Stimulated activated naive CD8-positive, alpha-beta T cell treated with anti-CD3 and anti-CD28 coated beads, Interleukin-15, Interleukin-2, amounts not matched to agents 100 ng/mL and 50 ng/mL, for 24 hours (primary cell): ENCODE results near the gene AKR1D1.
"Not testable (repeated sequence)": the region's sequence is repeated elsewhere in the genome, so short reads cannot be mapped to it uniquely, and the experiment has no call there.

Experiments
- H3K27ac Mint-ChIP-seq: one replicate; pipeline ENCODE4 v1.8.0; 2021; ENCODE audit warnings: mild to moderate bottlenecking, mixed read lengths
- H3K27me3 Mint-ChIP-seq: one replicate; pipeline ENCODE4 v1.8.0; 2021; ENCODE audit warnings: mixed read lengths
- H3K36me3 Mint-ChIP-seq: one replicate; pipeline ENCODE4 v1.8.0; 2021; ENCODE audit warnings: low read depth, mixed read lengths
- H3K4me1 Mint-ChIP-seq: one replicate; pipeline ENCODE4 v1.8.0; 2021; ENCODE audit warnings: low read depth, mixed read lengths
- H3K4me3 Mint-ChIP-seq: one replicate; pipeline ENCODE4 v1.8.0; 2021; ENCODE audit warnings: mild to moderate bottlenecking, mixed read lengths
- H3K9me3 Mint-ChIP-seq: one replicate; pipeline ENCODE4 v1.8.0; 2021; ENCODE audit warnings: mixed read lengths

Gene AKR1D1

DNA sequence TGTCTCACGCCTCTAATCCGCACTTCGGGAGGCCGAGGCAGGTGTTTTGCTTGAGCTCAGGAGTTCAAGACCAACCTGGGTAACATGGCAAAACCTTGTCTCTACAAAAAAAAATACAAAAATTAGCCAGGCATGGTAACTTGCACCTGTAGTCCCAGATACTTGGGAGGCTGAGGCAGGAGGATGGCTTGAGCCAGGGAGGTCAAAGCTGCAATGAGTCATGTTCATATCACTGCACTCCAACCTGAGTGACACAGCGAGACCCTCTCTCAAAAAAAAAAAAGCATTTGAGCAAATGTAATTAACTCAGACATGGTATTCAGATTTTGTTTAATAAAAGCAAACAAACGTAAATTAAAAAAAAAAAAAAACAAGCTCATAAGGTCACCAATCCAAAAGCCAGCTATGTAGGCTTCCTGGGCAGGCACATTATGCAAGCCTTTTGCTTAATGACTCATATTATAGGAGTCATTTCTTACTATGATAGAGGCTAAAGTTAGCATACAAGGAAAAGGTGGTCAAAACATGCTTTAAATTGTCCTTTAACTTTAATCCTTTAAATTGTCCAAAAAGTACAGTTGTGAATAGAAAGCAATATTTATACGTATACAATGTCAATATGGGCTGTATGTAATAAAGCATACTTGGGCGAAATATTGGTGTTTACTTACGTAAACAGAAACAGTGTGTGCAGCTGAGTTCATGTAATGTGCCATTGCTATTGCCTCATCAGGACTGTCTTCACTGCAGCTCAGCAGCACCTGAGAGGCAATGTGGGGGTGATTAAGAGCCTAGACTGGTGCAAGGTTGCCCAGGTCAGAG lies 13.0 kb downstream of the AKR1D1 start:
- Mint-ChIP-seq H3K4me1 (no peaks in the 10 kb centered on the region), H3K36me3 (no peaks in the 10 kb centered on the region), H3K4me3 (no peak overlapping the region), H3K9me3 (no peaks in the 10 kb centered on the region), H3K27ac (no peak overlapping the region), H3K27me3 (no peaks in the 10 kb centered on the region)

DNA sequence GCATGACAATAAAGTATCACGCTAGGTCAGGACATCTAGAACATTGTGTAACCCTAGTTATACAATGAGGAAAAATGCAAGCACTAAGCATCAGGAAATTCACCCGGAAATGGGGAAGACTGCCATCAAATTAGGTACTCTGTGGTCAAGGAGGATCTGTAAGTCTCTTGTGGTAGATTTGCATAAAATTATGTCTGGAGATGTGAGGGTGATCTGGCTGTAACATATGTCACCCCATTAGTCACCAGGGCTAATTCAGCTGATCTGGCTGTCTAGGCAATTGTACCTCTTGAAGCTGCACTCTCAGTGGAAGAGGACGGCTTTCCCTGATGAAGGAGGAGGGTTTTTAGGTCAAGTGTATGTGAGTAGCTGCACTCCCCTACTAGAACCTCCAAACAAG lies 14.8 kb downstream of the AKR1D1 start:
- H3K27me3 Mint-ChIP-seq, result no peaks in the 10 kb centered on the region
- no peak overlapping the region for H3K27ac Mint-ChIP-seq
- H3K4me3 Mint-ChIP-seq, result no peak overlapping the region
- H3K9me3 Mint-ChIP-seq, result no peaks in the 10 kb centered on the region
- no peaks in the 10 kb centered on the region for H3K4me1 Mint-ChIP-seq
- H3K36me3 Mint-ChIP-seq, result no peaks in the 10 kb centered on the region

DNA sequence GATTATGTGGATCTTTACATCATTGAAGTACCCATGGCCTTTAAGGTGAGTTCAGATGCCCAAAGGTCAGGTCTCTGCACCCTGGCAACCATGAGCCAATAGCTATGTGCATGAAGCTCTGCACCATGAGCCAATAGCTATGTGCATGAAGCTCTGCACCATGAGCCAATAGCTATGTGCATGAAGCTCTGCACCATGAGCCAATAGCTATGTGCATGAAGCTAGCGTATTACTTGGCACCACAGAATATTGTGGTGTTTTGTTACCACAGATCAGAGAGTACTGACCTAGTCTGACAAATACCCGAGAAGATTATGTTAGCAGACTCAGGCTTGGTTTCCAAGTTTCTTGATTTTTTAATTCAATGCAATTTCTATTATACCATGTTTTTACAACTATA lies 15.6 kb downstream of the AKR1D1 start:
- H3K9me3 Mint-ChIP-seq, H3K36me3 Mint-ChIP-seq, H3K27ac Mint-ChIP-seq, H3K4me3 Mint-ChIP-seq, H3K27me3 Mint-ChIP-seq, H3K4me1 Mint-ChIP-seq: not testable (repeated sequence)

DNA sequence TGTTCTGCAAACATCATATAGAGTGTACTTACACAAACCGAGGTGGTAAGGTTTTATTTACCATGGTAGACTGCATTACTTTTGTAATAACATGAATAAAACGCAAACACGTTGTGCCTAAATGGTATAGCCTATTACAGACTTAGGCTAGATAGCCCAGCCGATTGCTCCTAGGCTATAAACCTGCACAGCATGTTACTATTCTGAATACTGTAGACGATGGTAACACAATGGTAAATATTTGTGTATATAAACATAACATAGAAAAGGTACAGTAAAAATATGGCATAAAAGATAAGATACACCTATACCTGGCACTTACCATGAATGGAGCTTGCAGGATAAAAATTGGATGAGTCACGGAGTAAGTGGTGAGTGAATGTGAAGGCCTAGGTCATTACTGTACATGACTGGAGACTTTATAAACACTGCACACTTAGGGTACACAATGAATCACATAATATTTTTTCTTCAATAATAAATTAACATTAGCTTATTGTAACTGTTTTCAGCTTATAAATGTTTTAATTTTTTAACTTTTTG lies 16.3 kb downstream of the AKR1D1 start:
- Mint-ChIP-seq H3K9me3 (no peaks in the 10 kb centered on the region), H3K36me3 (no peaks in the 10 kb centered on the region), H3K4me3 (no peak overlapping the region), H3K27me3 (peaks cover 8% of the 10 kb centered on the region), H3K27ac (no peak overlapping the region), H3K4me1 (no peaks in the 10 kb centered on the region)

DNA sequence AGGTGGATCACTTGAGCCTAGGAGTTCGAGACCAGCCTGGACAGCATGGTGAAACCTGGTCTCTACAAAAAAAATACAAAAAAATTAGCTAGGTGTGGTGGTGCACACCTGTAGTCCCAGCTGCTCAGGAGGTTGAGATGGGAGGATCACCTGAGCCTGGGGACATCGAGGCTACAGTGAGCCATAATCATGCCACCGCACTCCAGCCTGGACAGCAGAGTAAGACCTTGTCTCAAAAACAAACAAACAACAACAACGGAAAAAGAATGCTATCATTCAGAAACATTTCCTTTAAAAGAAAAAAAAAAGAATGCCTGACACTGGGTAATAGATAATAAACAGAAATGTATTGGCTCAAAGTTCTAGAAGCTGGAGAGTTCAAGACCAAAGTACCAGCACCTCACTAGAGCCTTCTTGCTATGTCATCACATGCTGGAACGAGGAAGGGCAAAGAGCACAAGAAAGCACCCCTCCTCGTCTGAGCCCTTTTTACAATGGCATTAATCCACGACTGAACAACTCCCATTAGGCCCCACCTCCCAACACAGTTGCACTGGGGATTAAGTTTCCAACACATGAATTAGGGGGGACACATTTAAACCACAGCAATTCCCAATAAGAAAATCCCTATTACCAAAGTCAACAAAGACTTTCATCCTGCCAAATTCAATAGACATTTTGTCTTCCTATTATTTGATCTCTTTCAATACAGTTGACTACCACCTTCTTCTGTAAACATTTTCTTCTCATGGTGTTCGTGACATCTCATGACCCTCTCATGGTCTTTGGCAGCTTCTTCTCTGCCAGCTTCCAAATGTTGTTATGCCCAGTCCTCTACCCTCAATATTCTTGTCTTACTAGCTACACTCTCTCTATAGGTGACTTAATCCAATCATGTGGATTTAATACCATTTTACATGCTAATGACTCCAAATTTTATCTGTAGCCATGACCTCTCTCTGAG lies 20.0 kb downstream of the AKR1D1 start:
- Mint-ChIP-seq H3K27me3 (peaks cover 8% of the 10 kb centered on the region), H3K36me3 (no peaks in the 10 kb centered on the region), H3K27ac (no peak overlapping the region), H3K4me3 (no peak overlapping the region), H3K4me1 (no peaks in the 10 kb centered on the region), H3K9me3 (no peaks in the 10 kb centered on the region)

DNA sequence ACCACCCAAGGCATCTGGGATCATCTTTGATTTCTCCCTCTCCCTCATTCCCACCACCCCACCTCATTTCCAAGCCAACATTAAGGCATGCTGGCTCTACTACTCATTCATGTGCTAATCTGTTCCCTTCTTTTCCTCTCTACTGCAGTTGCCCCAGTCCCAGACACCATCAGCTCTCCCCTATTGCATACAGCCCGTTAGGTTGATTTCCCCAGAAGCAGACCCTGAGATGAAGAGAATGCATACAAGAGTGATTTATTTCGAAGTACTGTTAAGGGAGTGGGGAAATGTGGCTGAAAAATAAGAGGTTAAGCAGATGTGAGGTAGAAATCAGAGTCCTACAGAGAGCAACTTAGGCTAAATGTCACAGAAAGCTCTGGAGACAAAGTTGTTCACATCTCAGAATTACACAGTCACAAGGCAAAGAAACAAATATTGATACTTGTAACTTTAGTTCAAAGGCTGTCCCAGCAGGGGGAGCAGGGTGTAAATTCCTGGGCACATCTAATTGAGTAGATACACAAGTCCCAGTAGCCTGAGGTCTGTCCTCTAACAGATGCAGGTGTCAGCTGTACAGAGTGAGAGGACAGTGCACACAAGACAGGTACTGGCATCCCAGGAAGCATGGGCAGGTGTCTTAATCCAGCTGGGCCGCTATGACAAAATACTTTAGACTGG lies 20.9 kb downstream of the AKR1D1 start:
- Mint-ChIP-seq H3K27ac (no peak overlapping the region), H3K4me3 (no peak overlapping the region), H3K4me1 (no peaks in the 10 kb centered on the region), H3K9me3 (no peaks in the 10 kb centered on the region), H3K36me3 (no peaks in the 10 kb centered on the region), H3K27me3 (peaks cover 8% of the 10 kb centered on the region)

DNA sequence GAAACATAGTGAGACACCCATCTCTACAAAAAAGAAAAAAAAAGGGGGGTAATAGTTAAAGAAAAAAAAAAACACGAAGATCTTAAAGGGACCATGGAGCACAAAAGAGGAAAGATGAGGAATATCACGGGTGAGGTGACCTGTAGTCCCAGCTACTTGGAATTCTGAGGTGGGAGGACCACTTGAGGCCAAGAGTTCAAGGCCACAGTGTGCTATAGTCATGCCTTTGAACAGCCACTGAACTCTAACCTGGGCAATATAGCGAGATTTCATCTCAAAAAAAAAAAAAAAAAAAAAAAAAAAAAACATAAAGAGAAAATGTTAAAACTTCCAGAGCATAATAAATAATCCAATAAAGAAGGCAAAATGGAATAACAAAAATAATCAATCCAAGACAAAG lies 23.6 kb downstream of the AKR1D1 start:
- no peak overlapping the region for H3K4me3 Mint-ChIP-seq

DNA sequence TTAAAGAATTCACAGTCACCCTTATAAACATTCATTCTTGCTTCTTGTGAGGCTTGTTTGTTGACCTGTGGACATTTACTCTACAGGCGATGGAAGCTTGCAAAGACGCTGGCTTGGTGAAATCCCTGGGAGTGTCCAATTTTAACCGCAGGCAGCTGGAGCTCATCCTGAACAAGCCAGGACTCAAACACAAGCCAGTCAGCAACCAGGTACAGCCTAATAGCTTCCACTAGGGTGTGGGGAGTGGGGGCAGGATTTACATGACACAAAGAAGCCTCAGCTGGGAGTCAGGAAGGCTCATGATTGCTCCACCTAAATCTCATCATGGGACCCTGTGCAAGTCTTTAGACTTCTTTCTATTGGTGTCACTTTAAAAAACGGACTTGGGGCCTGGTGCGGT lies 29.0 kb downstream of the AKR1D1 start:
- Mint-ChIP-seq H3K27ac (no peak overlapping the region), H3K36me3 (no peaks in the 10 kb centered on the region)

More for the DNA sequence above, 23.6 kb downstream of the AKR1D1 start:
- Mint-ChIP-seq H3K9me3 (no peaks in the 10 kb centered on the region), H3K36me3 (no peaks in the 10 kb centered on the region), H3K4me1 (no peaks in the 10 kb centered on the region), H3K27me3 (peaks cover 8% of the 10 kb centered on the region), H3K27ac (no peak overlapping the region)

DNA sequence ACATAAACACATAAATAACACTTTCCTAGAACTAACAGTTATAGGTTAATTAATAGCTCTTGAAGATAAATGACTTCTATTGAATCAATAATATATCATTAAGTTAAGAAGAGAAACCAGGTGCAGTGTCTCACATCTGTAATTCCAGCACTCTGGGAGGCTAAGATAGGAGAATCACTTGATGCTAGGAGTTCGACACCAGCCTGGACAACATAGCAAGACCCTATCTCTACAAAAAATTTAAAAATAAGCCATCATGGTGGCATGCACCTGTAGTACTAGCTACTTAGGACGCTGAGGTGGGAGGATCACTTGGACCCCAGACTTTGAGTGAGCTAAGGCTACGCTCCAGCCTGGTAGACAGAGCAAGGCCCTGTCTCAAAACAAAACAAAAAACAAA lies 38.8 kb downstream of the AKR1D1 start:
- no peaks in the 10 kb centered on the region for H3K9me3 Mint-ChIP-seq
- H3K4me1 Mint-ChIP-seq, result no peaks in the 10 kb centered on the region
- H3K36me3 Mint-ChIP-seq, result no peaks in the 10 kb centered on the region
- H3K27ac Mint-ChIP-seq, result no peak overlapping the region
- H3K27me3 Mint-ChIP-seq, result peaks cover 6% of the 10 kb centered on the region
- no peak overlapping the region for H3K4me3 Mint-ChIP-seq

More for the DNA sequence above, 29.0 kb downstream of the AKR1D1 start:
- Mint-ChIP-seq H3K27me3 (peaks cover 11% of the 10 kb centered on the region), H3K9me3 (no peaks in the 10 kb centered on the region), H3K4me3 (no peak overlapping the region), H3K4me1 (no peaks in the 10 kb centered on the region)

DNA sequence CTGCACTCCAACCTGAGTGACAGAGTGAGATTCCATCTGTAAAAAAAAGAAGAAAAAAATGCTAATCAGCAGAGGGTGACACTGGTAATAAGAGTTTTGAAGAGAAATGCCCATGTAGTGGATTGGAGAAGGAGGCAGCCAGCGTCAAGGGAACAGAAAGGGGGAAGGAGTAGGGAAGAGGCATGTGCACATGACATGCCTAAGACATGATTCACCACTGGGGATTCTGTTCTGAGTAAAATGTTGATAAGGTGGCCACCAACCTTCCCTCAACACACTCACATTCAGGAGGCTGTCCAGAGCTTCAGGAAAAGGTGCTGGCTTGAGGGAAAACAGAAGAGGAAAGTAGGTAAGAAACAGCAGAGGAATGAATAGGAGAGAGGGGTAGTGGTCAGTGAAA lies 39.9 kb downstream of the AKR1D1 start:
- Mint-ChIP-seq H3K27me3 (peaks cover 2% of the 10 kb centered on the region), H3K4me3 (no peak overlapping the region), H3K4me1 (no peaks in the 10 kb centered on the region), H3K9me3 (no peaks in the 10 kb centered on the region), H3K36me3 (no peaks in the 10 kb centered on the region), H3K27ac (no peak overlapping the region)

DNA sequence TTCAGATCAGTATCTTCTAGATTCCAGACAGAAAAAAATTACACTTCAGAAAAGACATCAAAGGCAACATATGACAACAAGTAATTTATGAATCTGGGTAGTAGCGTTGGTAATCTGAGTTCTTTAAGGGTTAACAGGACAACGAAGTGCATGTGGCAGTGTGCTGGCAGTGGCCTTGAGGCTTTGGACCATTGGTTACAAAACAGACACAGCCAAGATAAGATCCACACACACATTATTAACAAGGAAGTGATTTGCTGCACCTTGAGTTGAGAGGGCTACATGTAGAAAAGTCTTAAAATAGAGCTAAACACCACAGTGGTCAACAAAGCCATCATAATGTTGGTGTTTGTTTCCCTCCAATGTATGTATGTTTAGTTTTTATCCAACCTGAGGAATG lies 40.6 kb downstream of the AKR1D1 start:
- Mint-ChIP-seq H3K27ac (no peak overlapping the region), H3K4me3 (no peak overlapping the region), H3K4me1 (no peaks in the 10 kb centered on the region), H3K36me3 (no peaks in the 10 kb centered on the region), H3K9me3 (no peaks in the 10 kb centered on the region), H3K27me3 (no peaks in the 10 kb centered on the region)

DNA sequence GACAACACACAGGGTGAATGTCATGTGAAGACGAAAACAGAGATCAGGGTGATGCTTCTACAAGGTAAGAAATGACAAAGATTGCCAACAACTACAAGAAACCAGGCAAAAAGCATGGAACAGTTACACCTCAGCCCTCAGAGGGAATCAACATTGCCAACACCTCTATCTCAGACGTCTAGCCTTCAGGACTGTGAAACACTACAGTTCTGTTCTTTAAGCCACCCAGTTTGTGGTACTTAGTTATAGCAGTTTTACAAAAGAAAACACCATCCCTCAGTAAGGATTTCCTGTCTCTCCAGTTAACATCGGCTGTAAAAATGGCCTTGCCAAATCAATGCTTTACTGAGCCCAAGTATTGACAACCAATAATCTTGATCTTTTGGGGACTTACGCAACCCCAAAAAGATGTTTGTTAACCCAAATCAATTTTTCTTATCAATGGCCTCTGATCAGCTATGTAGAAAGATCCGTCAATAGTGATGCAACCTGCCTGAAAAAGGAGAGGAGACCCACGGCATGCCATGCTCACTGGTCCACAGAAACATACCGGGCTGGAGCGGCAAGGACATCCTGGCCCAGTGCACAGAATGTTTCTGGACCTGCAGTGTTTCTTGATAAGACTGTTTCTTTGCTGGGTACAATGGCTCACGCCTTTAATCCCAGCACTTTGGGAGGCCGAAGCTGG lies 44.0 kb downstream of the AKR1D1 start:
- no peaks in the 10 kb centered on the region for H3K4me1 Mint-ChIP-seq
- H3K27ac Mint-ChIP-seq, result no peak overlapping the region
- H3K27me3 Mint-ChIP-seq, result no peaks in the 10 kb centered on the region
- H3K36me3 Mint-ChIP-seq, result no peaks in the 10 kb centered on the region
- no peak overlapping the region for H3K4me3 Mint-ChIP-seq
- H3K9me3 Mint-ChIP-seq, result no peaks in the 10 kb centered on the region

DNA sequence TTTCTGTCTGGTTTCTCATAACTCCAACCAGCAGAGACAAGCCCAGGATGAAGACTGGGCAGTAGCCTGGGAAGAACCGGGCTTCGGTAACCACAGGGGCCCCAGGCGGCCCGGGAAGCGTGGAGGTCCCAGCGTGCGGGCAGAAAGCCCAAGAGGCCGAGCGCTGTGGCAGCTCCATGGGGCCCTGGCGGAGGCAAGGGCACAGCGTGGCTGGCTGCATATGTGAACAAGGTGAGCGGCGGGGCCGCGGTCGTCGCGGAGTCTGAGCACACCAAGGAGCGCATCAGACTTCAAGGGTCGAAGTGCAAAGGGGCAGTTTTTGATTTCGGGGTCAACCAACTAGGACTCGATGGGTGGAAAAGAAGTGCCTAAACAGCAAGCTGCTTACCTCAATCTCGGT lies 45.9 kb downstream of the AKR1D1 start:
- Mint-ChIP-seq H3K27me3 (no peaks in the 10 kb centered on the region), H3K4me3 (no peak overlapping the region), H3K36me3 (no peaks in the 10 kb centered on the region), H3K27ac (no peak overlapping the region), H3K4me1 (no peaks in the 10 kb centered on the region), H3K9me3 (no peaks in the 10 kb centered on the region)

DNA sequence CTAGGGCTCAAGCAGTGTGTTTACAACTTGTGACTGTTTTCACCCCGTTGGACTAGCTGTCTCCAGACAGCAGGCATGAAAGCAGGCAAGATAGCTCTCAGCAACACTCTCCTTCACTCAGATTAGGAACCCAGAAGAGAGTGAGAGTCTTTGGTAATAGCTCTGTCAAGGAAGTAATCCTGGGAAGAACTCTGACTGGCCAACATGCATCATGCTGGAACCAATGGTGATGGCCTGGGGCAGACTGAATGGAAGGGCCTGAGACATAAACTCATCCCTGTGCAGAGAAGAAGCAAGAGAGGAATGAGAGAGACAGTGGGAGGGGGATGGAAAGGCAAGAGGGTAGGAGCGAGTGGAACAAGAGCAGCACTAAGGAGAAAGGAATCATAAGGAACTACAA lies 48.9 kb downstream of the AKR1D1 start:
- Mint-ChIP-seq H3K27me3 (peaks cover 3% of the 10 kb centered on the region), H3K36me3 (no peaks in the 10 kb centered on the region), H3K27ac (no peak overlapping the region), H3K4me3 (no peak overlapping the region), H3K4me1 (no peaks in the 10 kb centered on the region), H3K9me3 (peaks cover 4% of the 10 kb centered on the region)
